Panc1 (cell line): ENCODE measurements around the gene MYB. TPM values are rescaled to one million over a fixed set of nuclear protein-coding genes. Genes with fewer than 3 reads are reported as not detected.
"Not testable (repeated sequence)": the region's sequence is repeated elsewhere in the genome, so short reads cannot be mapped to it uniquely, and the experiment has no call there.

Experiments
- ATAC-seq: fragments of 200-7000 bp; cut with Tn5 transposase; 2 replicates; pipeline ENCODE4 v1.9.1; 2020; ENCODE audit warnings: mild to moderate bottlenecking, moderate library complexity
- BruUV-seq: library from RNA; stranded (reverse); fragments of 400-500 nt; replicated peaks from 2 replicates; lab custom pipeline; 2021; lab: Mats Ljungman, UMichigan
- CTCF ChIA-PET: fragments of 300-600 bp; sonication (Branson Sonifier 250); formaldehyde crosslinking; loops from one replicate; lab custom pipeline; 2022; ENCODE audit warnings: antibody characterized with exemption; lab: Charles Lee
- POLR2A ChIA-PET: fragments of 300-600 bp; sonication (Branson Sonifier 250); formaldehyde crosslinking; loops from one replicate; lab custom pipeline; 2022; ENCODE audit warnings: antibody characterized with exemption; lab: Charles Lee
- DNase-seq: peaks from one replicate; pipeline ENCODE4 v3.0.0-alpha.2; 2010; ENCODE audit warnings: low read depth, low spot score
- H3K27ac ChIP-seq: 2 replicates; pipeline ENCODE4 v1.5.1; 2011; ENCODE audit warnings: mild to moderate bottlenecking, low read length, inconsistent platforms
- H3K27me3 ChIP-seq: fragments of 200-500 bp; sonication (Bioruptor generic); 2 replicates; pipeline ENCODE4 v1.6.0; 2014; ENCODE audit warnings: low read length, inconsistent platforms; ENCODE audit not compliant: control insufficient read depth, insufficient read depth
- H3K36me3 ChIP-seq: fragments of 200-500 bp; sonication (Bioruptor generic); 2 replicates; pipeline ENCODE4 v1.5.1; 2014; ENCODE audit warnings: inconsistent platforms, mild to moderate bottlenecking, low read length, moderate library complexity; ENCODE audit not compliant: control insufficient read depth, insufficient read depth
- H3K4me1 ChIP-seq: 2 replicates; pipeline ENCODE4 v1.5.1; 2011; ENCODE audit warnings: inconsistent platforms, mild to moderate bottlenecking, low read length, moderate library complexity; ENCODE audit not compliant: control insufficient read depth, insufficient read depth
- H3K4me3 ChIP-seq, 2 experiments: 2 replicates each; pipeline ENCODE4 v1.5.1; 2011 to 2012; ENCODE audit warnings: low read depth in 2 of 2, low read length in 2 of 2, mild to moderate bottlenecking in 2 of 2, inconsistent platforms in 1 of 2, moderate library complexity in 1 of 2
- H3K9me3 ChIP-seq: fragments of 200-500 bp; sonication (Bioruptor generic); 2 replicates; pipeline ENCODE4 v1.5.1; 2014; ENCODE audit warnings: low read depth, mild to moderate bottlenecking, inconsistent platforms, low read length, moderate library complexity; ENCODE audit not compliant: control insufficient read depth, insufficient read depth
- POLR2AphosphoS5 ChIP-seq: IDR thresholded peaks from 2 replicates; pipeline ENCODE4 v1.6.1; 2012; ENCODE audit warnings: mild to moderate bottlenecking, low read depth, low read length, moderate library complexity
- REST ChIP-seq, 2 experiments: IDR thresholded peaks; 2 replicates each; pipeline ENCODE4 v1.6.1; 2011 to 2012; ENCODE audit warnings: low read depth in 2 of 2, control low read depth in 1 of 2, low read length in 1 of 2, mild to moderate bottlenecking in 1 of 2, moderate library complexity in 1 of 2; ENCODE audit not compliant: insufficient read depth in 1 of 2
- in situ Hi-C: cut with HindIII; loops from 2 replicates; pipeline ENCODE4 v1.10.0; 2016; ENCODE audit warnings: low sequenced_read_pairs, low pct_unique_long_range_greater_than_20kb
- intact Hi-C: fragments of 100-400 bp; cut with micrococcal nuclease; formaldehyde crosslinking; loops from one replicate; pipeline ENCODE4 v1.10.0; 2022; ENCODE audit not compliant: unreplicated experiment
- total RNA-seq: library from RNA; stranded (reverse); gene quantifications from one replicate; pipeline ENCODE4 v1.2.1, GENCODE V29; 2021; ENCODE audit not compliant: unreplicated experiment
- TF ChIP-seq, protein P1 (sequence below): fragments of 450-650 bp; IDR thresholded peaks from 2 replicates; pipeline ENCODE4 v1.5.1; 2017; ENCODE audit warnings: mild to moderate bottlenecking

Gene MYB
- total RNA-seq, 1 experiment from 2014 or later, result 1.3 TPM

GRCh38 chr6:135162678-135163439 is 18.2 kb upstream of the MYB start:
- no peak for TF ChIP-seq POLR2AphosphoS5
- TF ChIP-seq, protein P1, sequence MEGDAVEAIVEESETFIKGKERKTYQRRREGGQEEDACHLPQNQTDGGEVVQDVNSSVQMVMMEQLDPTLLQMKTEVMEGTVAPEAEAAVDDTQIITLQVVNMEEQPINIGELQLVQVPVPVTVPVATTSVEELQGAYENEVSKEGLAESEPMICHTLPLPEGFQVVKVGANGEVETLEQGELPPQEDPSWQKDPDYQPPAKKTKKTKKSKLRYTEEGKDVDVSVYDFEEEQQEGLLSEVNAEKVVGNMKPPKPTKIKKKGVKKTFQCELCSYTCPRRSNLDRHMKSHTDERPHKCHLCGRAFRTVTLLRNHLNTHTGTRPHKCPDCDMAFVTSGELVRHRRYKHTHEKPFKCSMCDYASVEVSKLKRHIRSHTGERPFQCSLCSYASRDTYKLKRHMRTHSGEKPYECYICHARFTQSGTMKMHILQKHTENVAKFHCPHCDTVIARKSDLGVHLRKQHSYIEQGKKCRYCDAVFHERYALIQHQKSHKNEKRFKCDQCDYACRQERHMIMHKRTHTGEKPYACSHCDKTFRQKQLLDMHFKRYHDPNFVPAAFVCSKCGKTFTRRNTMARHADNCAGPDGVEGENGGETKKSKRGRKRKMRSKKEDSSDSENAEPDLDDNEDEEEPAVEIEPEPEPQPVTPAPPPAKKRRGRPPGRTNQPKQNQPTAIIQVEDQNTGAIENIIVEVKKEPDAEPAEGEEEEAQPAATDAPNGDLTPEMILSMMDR, result peak; percentile 84
- Histone ChIP-seq H3K27me3 (no peaks in the 10 kb centered on the region; the same call in 1 of the 2 replicates), H3K9me3 (no peaks in the 10 kb centered on the region), H3K4me3 (no peak overlapping the region), H3K36me3 (no peaks in the 10 kb centered on the region), H3K27ac (no peak overlapping the region), H3K4me1 (no peaks in the 10 kb centered on the region)
- BruUV-seq, result no TSS peak
- ChIA-PET POLR2A (no interaction called here), CTCF (interaction anchor here (0.6 to 0.7 kb wide), 2 partner anchors 8 to 34 kb away, joined by 3 to 4 read pairs; no protein-coding TSS in a partner anchor)
- no peak for DNase-seq
- ATAC-seq, result peak; percentile 83
- in situ Hi-C loops, result no loop called here
- intact Hi-C loops, result no loop called here

GRCh38 chr6:135163440-135163738 is 17.7 kb upstream of the MYB start:
- in situ Hi-C loops, result no loop called here
- no peak for TF ChIP-seq REST (IDR thresholded peaks at IDR 0.05; ENCODE audit: insufficient read depth in 1 of 2, low read depth in 2 of 2, low read length in 1 of 2)
- CTCF ChIA-PET, result no interaction called here
- intact Hi-C loops, result no loop called here
- H3K36me3 ChIP-seq, result no peaks in the 10 kb centered on the region
- ATAC-seq (no peak), DNase-seq (no peak)
- no peak overlapping the region for H3K4me3 ChIP-seq
- POLR2A ChIA-PET, result no interaction called here
- H3K4me1 ChIP-seq, result no peaks in the 10 kb centered on the region
- H3K27ac ChIP-seq, result no peak overlapping the region
- no peaks in the 10 kb centered on the region for H3K9me3 ChIP-seq
- no peaks in the 10 kb centered on the region; the same call in 1 of the 2 replicates for H3K27me3 ChIP-seq
- BruUV-seq, result no TSS peak

DNA sequence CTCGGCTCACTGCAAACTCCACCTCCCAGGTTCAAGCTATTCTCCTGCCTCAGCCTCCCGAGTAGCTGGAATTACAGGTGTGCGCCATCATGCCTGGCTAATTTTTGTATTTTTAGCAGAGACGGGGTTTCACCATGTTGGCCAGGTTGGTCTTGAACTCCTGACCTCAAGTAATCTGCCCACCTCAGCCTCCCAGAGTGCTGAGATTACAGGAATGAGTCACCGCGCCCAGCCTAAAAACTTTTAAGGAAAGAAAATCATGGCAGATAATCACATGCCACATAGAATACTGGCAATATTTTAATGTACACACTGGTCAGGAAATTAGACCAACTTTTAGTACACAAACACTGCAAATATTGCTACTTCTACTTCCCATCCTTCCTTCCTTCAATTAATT is 16.7 kb upstream of the MYB start:
- DNase-seq, H3K27ac ChIP-seq, POLR2A ChIA-PET, H3K4me3 ChIP-seq, in situ Hi-C loops, H3K27me3 ChIP-seq, CTCF ChIA-PET, intact Hi-C loops, H3K4me1 ChIP-seq, H3K9me3 ChIP-seq, BruUV-seq, ATAC-seq, H3K36me3 ChIP-seq: not testable (repeated sequence)
